Left ventricle myocardium inferior (tissue), 1 donor: Measurements from ENCODE around the gene KRTAP5-8. TPM values are rescaled to one million over a fixed set of nuclear protein-coding genes. Genes with fewer than 3 reads are reported as not detected.
"Not testable (repeated sequence)": the region's sequence is repeated elsewhere in the genome, so short reads cannot be mapped to it uniquely, and the experiment has no call there.

Experiments used
- DNase-seq: peaks from one replicate; pipeline ENCODE4 v3.0.0-alpha.2; 2020
- H3K27ac ChIP-seq: fragments of 200-600 bp; replicated peaks from 2 replicates; pipeline ENCODE4 v1.8.0; 2021
- H3K27me3 ChIP-seq: fragments of 200-600 bp; 2 replicates; pipeline ENCODE4 v1.8.0; 2021; ENCODE audit warnings: low read depth
- H3K36me3 ChIP-seq: fragments of 200-600 bp; 2 replicates; pipeline ENCODE4 v1.8.0; 2021
- H3K4me1 ChIP-seq: fragments of 200-600 bp; 2 replicates; pipeline ENCODE4 v1.8.0; 2021
- H3K4me3 ChIP-seq: fragments of 200-600 bp; 2 replicates; pipeline ENCODE4 v1.8.0; 2021; ENCODE audit warnings: mild to moderate bottlenecking, moderate library complexity
- H3K9me3 ChIP-seq: fragments of 200-600 bp; replicated peaks from 2 replicates; pipeline ENCODE4 v1.8.0; 2021
- CTCF ChIP-seq: fragments of 200-600 bp; IDR thresholded peaks from 2 replicates; pipeline ENCODE4 v1.8.0; 2021; ENCODE audit warnings: antibody characterized with exemption, mild to moderate bottlenecking, borderline replicate concordance
- intact Hi-C: fragments of 100-400 bp; cut with micrococcal nuclease; formaldehyde crosslinking; loops from one replicate; pipeline ENCODE4 v1.11.0; 2022
- total RNA-seq: library from RNA; stranded (reverse); fragmentation: NEBNext Ultra II Directional; extraction: Animal tissue kit (Norgen Biotek cat#: 25700); gene quantifications from one replicate; pipeline ENCODE4 v1.2.1, GENCODE V29; 2021
- donor health status: DM: no; HTN: yes; CAD: no; lungs with severe emphysema.

KRTAP5-8 gene
- total RNA-seq, 1 donor from 2014 or later, result not detected

- intact Hi-C loops, result no loop called here
- Histone ChIP-seq H3K27ac (no peak overlapping the region), H3K4me3 (no peak overlapping the region), H3K9me3 (no peaks in the 10 kb centered on the region), H3K4me1 (no peaks in the 10 kb centered on the region), H3K36me3 (no peaks in the 10 kb centered on the region), H3K27me3 (peaks cover 7% of the 10 kb centered on the region)
- DNase-seq, result no peak
- no peak for TF ChIP-seq CTCF
Observed at GRCh38 chr11:71527576-71528210, 10.1 kb upstream of the KRTAP5-8 start.

- Histone ChIP-seq H3K4me1 (no peaks in the 10 kb centered on the region), H3K27ac (no peak overlapping the region), H3K4me3 (no peak overlapping the region), H3K9me3 (no peaks in the 10 kb centered on the region), H3K36me3 (no peaks in the 10 kb centered on the region), H3K27me3 (peaks cover 4% of the 10 kb centered on the region)
- intact Hi-C loops, result no loop called here
- TF ChIP-seq CTCF, result no peak
- no peak for DNase-seq
Observed at GRCh38 chr11:71530602-71531001, 7.2 kb upstream of the KRTAP5-8 start.

GRCh38 chr11:71532036-71532610 is 5.7 kb upstream of the KRTAP5-8 start:
- Histone ChIP-seq H3K4me3 (no peak overlapping the region), H3K9me3 (no peaks in the 10 kb centered on the region), H3K36me3 (no peaks in the 10 kb centered on the region), H3K27ac (no peak overlapping the region), H3K27me3 (no peaks in the 10 kb centered on the region), H3K4me1 (no peaks in the 10 kb centered on the region)
- intact Hi-C loops, result no loop called here
- DNase-seq, result no peak
- TF ChIP-seq CTCF, result no peak

GRCh38 chr11:71534711-71535608 is 2.9 kb upstream of the KRTAP5-8 start:
- H3K4me1 ChIP-seq, H3K36me3 ChIP-seq, H3K4me3 ChIP-seq, H3K27ac ChIP-seq, intact Hi-C loops, DNase-seq, H3K9me3 ChIP-seq: not testable (repeated sequence)
- peaks cover 10% of the 10 kb centered on the region for H3K27me3 ChIP-seq

- Histone ChIP-seq H3K4me1 (no peaks in the 10 kb centered on the region), H3K9me3 (no peaks in the 10 kb centered on the region), H3K27me3 (peaks cover 10% of the 10 kb centered on the region), H3K4me3 (no peak overlapping the region), H3K36me3 (no peaks in the 10 kb centered on the region), H3K27ac (no peak overlapping the region)
- no peak for DNase-seq
- TF ChIP-seq CTCF, result no peak
- intact Hi-C loops, result no loop called here
Observed at GRCh38 chr11:71535825-71536224, 2.0 kb upstream of the KRTAP5-8 start.

- H3K4me3 ChIP-seq, result no peak overlapping the region
- H3K27ac ChIP-seq, result no peak overlapping the region
- no peak for TF ChIP-seq CTCF
- H3K27me3 ChIP-seq, result peaks cover 20% of the 10 kb centered on the region
- no peaks in the 10 kb centered on the region for H3K36me3 ChIP-seq
- DNase-seq, result no peak
- no peaks in the 10 kb centered on the region for H3K9me3 ChIP-seq
- H3K4me1 ChIP-seq, result no peaks in the 10 kb centered on the region
- intact Hi-C loops, result no loop called here
Observed at GRCh38 chr11:71537537-71537936, 288 bp upstream of the KRTAP5-8 start.
